GM06990 (cell line): ENCODE results near the gene SCARF1.

ENCODE experiments used
- DNase-seq: peaks from one replicate; pipeline ENCODE4 v3.0.0-alpha.2; 2011; ENCODE audit not compliant: insufficient read length; ENCODE audit errors: extremely low read depth
- H3K27me3 ChIP-seq: replicated peaks from 2 replicates; pipeline ENCODE4 v1.6.0; 2011; ENCODE audit warnings: low read length; ENCODE audit not compliant: control insufficient read depth, insufficient read depth
- H3K36me3 ChIP-seq: 2 replicates; pipeline ENCODE4 v1.5.1; 2011; ENCODE audit warnings: low read length; ENCODE audit not compliant: control insufficient read depth, insufficient read depth
- H3K4me3 ChIP-seq: replicated peaks from 2 replicates; pipeline ENCODE4 v1.5.1; 2011; ENCODE audit warnings: low read depth, mild to moderate bottlenecking, control low read depth, low read length
- CTCF ChIP-seq: IDR thresholded peaks from 2 replicates; pipeline ENCODE4 v1.5.1; 2011; ENCODE audit warnings: low read length, control low read depth, mild to moderate bottlenecking, inconsistent platforms; ENCODE audit not compliant: insufficient read depth, poor library complexity, severe bottlenecking

Gene SCARF1

GRCh38 chr17:1607971-1608320 is 37.6 kb downstream of the SCARF1 start:
- Histone ChIP-seq H3K4me3 (no peak overlapping the region), H3K36me3 (peaks cover 7% of the 10 kb centered on the region), H3K27me3 (no peaks in the 10 kb centered on the region)
- TF ChIP-seq CTCF: no peak
- DNase-seq: no peak

- Histone ChIP-seq H3K36me3 (peaks cover 11% of the 10 kb centered on the region), H3K27me3 (no peaks in the 10 kb centered on the region), H3K4me3 (peak overlapping the region; percentile 45)
- DNase-seq: peak; percentile 71
- TF ChIP-seq CTCF: no peak
Measured at GRCh38 chr17:1606352-1606985, 39.1 kb downstream of the SCARF1 start.

GRCh38 chr17:1605681-1606351 is 39.7 kb downstream of the SCARF1 start:
- no peak for TF ChIP-seq CTCF
- H3K27me3 ChIP-seq: no peaks in the 10 kb centered on the region
- DNase-seq: no peak
- peaks cover 10% of the 10 kb centered on the region for H3K36me3 ChIP-seq
- no peak overlapping the region for H3K4me3 ChIP-seq

- Histone ChIP-seq H3K27me3 (no peaks in the 10 kb centered on the region), H3K36me3 (peaks cover 10% of the 10 kb centered on the region), H3K4me3 (no peak overlapping the region)
- TF ChIP-seq CTCF: no peak
- DNase-seq: no peak
Measured at GRCh38 chr17:1604831-1605528, 40.6 kb downstream of the SCARF1 start.

- Histone ChIP-seq H3K36me3 (peaks cover 13% of the 10 kb centered on the region), H3K27me3 (no peaks in the 10 kb centered on the region), H3K4me3 (no peak overlapping the region)
- DNase-seq: no peak
- no peak for TF ChIP-seq CTCF
Measured at GRCh38 chr17:1601571-1601970, 44.0 kb downstream of the SCARF1 start.
